ENCODE results near the gene SLC16A6. TPM values are rescaled to one million over a fixed set of nuclear protein-coding genes. Genes with fewer than 3 reads are reported as not detected.
"Not testable (repeated sequence)": the region's sequence is repeated elsewhere in the genome, so short reads cannot be mapped to it uniquely, and the experiment has no call there.

Gene SLC16A6
- total RNA-seq, 2 experiments from 2014 or later = 6.9 to 7.1 TPM

GRCh38 chr17:68246271-68247028, 44.5 kb downstream of the SLC16A6 start:
- Mint-ChIP-seq H3K9me3 (ENCODE audit: insufficient read depth) (no peaks in the 10 kb centered on the region), H3K4me3 (peak overlapping the region; percentile 81), H3K4me1 (ENCODE audit: low read depth) (peaks cover 34% of the 10 kb centered on the region), H3K27me3 (ENCODE audit: low read depth) (no peaks in the 10 kb centered on the region), H3K27ac (peak overlapping the region; percentile 97), H3K36me3 (ENCODE audit: low read depth) (peaks cover 26% of the 10 kb centered on the region)
- DNase-seq = no peak
- no peak for ATAC-seq
- ChIA-PET CTCF (interaction anchor here (0.7 to 4.1 kb wide), 8 partner anchors 11 to 225 kb away, joined by 3 to 25 read pairs (median 6); no protein-coding TSS in a partner anchor), POLR2A (interaction anchor here (0.7 to 4.3 kb wide), 12 partner anchors 9 to 240 kb away, joined by 3 to 69 read pairs (median 8); partner anchors contain the start of genes ARSG and SLC16A6)

- Mint-ChIP-seq H3K27ac (peak overlapping the region; percentile 98), H3K4me3 (peak overlapping the region; percentile 76), H3K4me1 (ENCODE audit: low read depth) (peaks cover 50% of the 10 kb centered on the region), H3K9me3 (ENCODE audit: insufficient read depth) (no peaks in the 10 kb centered on the region), H3K27me3 (ENCODE audit: low read depth) (no peaks in the 10 kb centered on the region), H3K36me3 (ENCODE audit: low read depth) (peaks cover 10% of the 10 kb centered on the region)
- DNase-seq = no peak
- ChIA-PET CTCF (no interaction called here), POLR2A (interaction anchor here (0.6 to 0.7 kb wide), 2 partner anchors 9 to 12 kb away, joined by 3 to 5 read pairs; partner anchors contain the start of gene AMZ2)
- ATAC-seq = no peak
Observed at GRCh38 chr17:68239632-68240366, 51.1 kb downstream of the SLC16A6 start.

- ChIA-PET CTCF (interaction anchor here (0.7 to 2.9 kb wide), 4 partner anchors 33 to 198 kb away, joined by 3 to 24 read pairs (median 6); no protein-coding TSS in a partner anchor), POLR2A (interaction anchor here (0.7 to 4.5 kb wide), 8 partner anchors 9 to 199 kb away, joined by 3 to 69 read pairs (median 6); partner anchors contain the start of genes AMZ2, ARSG and SLC16A6)
- no peaks in the 10 kb centered on the region for H3K9me3 Mint-ChIP-seq (ENCODE audit: insufficient read depth)
- no peaks in the 10 kb centered on the region for H3K27me3 Mint-ChIP-seq (ENCODE audit: low read depth)
- H3K27ac Mint-ChIP-seq = peak overlapping the region; percentile 98
- DNase-seq (peak; percentile 38), ATAC-seq (peak; percentile 21)
- peaks cover 52% of the 10 kb centered on the region for H3K4me1 Mint-ChIP-seq (ENCODE audit: low read depth)
- peaks cover 10% of the 10 kb centered on the region for H3K36me3 Mint-ChIP-seq (ENCODE audit: low read depth)
- H3K4me3 Mint-ChIP-seq = peak overlapping the region; percentile 76
Observed at GRCh38 chr17:68238871-68239253, 52.1 kb downstream of the SLC16A6 start.

GRCh38 chr17:68238164-68238870, 52.6 kb downstream of the SLC16A6 start:
- peak overlapping the region; percentile 98 for H3K27ac Mint-ChIP-seq
- POLR2A ChIA-PET = interaction anchor here (0.6 to 4.5 kb wide), 14 partner anchors 10 to 222 kb away, joined by 3 to 69 read pairs (median 4); partner anchors contain the start of genes AMZ2, ARSG, SLC16A6 and WIPI1
- H3K4me1 Mint-ChIP-seq (ENCODE audit: low read depth) = peaks cover 54% of the 10 kb centered on the region
- H3K9me3 Mint-ChIP-seq (ENCODE audit: insufficient read depth) = no peaks in the 10 kb centered on the region
- no peaks in the 10 kb centered on the region for H3K27me3 Mint-ChIP-seq (ENCODE audit: low read depth)
- H3K36me3 Mint-ChIP-seq (ENCODE audit: low read depth) = peaks cover 12% of the 10 kb centered on the region
- ATAC-seq (peak; percentile 61), DNase-seq (peak; percentile 58)
- CTCF ChIA-PET = interaction anchor here (0.7 to 2.9 kb wide), 9 partner anchors 11 to 224 kb away, joined by 3 to 24 read pairs (median 6); no protein-coding TSS in a partner anchor
- peak overlapping the region; percentile 76 for H3K4me3 Mint-ChIP-seq

GRCh38 chr17:68237369-68238163, 53.4 kb downstream of the SLC16A6 start:
- Mint-ChIP-seq H3K4me3 (peak overlapping the region; percentile 76), H3K36me3 (ENCODE audit: low read depth) (peaks cover 16% of the 10 kb centered on the region), H3K27ac (peak overlapping the region; percentile 98), H3K4me1 (ENCODE audit: low read depth) (peaks cover 57% of the 10 kb centered on the region)
- H3K9me3 Mint-ChIP-seq (ENCODE audit: insufficient read depth); H3K27me3 Mint-ChIP-seq (ENCODE audit: low read depth): not testable (repeated sequence)
- peak; percentile 67 for DNase-seq
- ChIA-PET CTCF (interaction anchor here (0.7 to 2.9 kb wide), 9 partner anchors 11 to 225 kb away, joined by 3 to 24 read pairs (median 6); no protein-coding TSS in a partner anchor), POLR2A (interaction anchor here (0.5 to 4.5 kb wide), 18 partner anchors 11 to 839 kb away, joined by 3 to 69 read pairs (median 3); partner anchors contain the start of genes AMZ2, ARSG, SLC16A6 and WIPI1)
- ATAC-seq = peak; percentile 80

GRCh38 chr17:68235336-68235791, 55.6 kb downstream of the SLC16A6 start:
- DNase-seq; CTCF ChIA-PET; H3K9me3 Mint-ChIP-seq (ENCODE audit: insufficient read depth); ATAC-seq; H3K27me3 Mint-ChIP-seq (ENCODE audit: low read depth); H3K4me3 Mint-ChIP-seq: not testable (repeated sequence)
- Mint-ChIP-seq H3K36me3 (ENCODE audit: low read depth) (peaks cover 11% of the 10 kb centered on the region), H3K4me1 (ENCODE audit: low read depth) (peaks cover 51% of the 10 kb centered on the region), H3K27ac (peak overlapping the region; percentile 75)
- POLR2A ChIA-PET = interaction anchor here (1.6 to 4.5 kb wide), 2 partner anchors 13 to 15 kb away, joined by 3 to 69 read pairs; partner anchors contain the start of gene AMZ2

- CTCF ChIA-PET = interaction anchor here (0.6 kb wide), 1 partner anchor 89 kb away, joined by 3 read pairs; no protein-coding TSS in a partner anchor
- peaks cover 46% of the 10 kb centered on the region for H3K4me1 Mint-ChIP-seq (ENCODE audit: low read depth)
- H3K4me3 Mint-ChIP-seq; H3K27me3 Mint-ChIP-seq (ENCODE audit: low read depth); H3K9me3 Mint-ChIP-seq (ENCODE audit: insufficient read depth); H3K36me3 Mint-ChIP-seq (ENCODE audit: low read depth): not testable (repeated sequence)
- H3K27ac Mint-ChIP-seq = peak overlapping the region; percentile 75
- POLR2A ChIA-PET = interaction anchor here (0.7 to 4.5 kb wide), 3 partner anchors 13 to 871 kb away, joined by 3 to 69 read pairs (median 4); partner anchors contain the start of gene AMZ2
- ATAC-seq = peak; percentile 33
- peak; percentile 62 for DNase-seq
Observed at GRCh38 chr17:68234726-68235335, 56.1 kb downstream of the SLC16A6 start.

- ChIA-PET CTCF (interaction anchor here (1.0 to 1.6 kb wide), 2 partner anchors 14 to 32 kb away, joined by 5 read pairs; no protein-coding TSS in a partner anchor), POLR2A (interaction anchor here (2.1 kb wide), 1 partner anchor 15 kb away, joined by 10 read pairs; the partner anchor contains the start of gene AMZ2)
- not testable (repeated sequence) for H3K36me3 Mint-ChIP-seq (ENCODE audit: low read depth); H3K9me3 Mint-ChIP-seq (ENCODE audit: insufficient read depth); DNase-seq; H3K4me3 Mint-ChIP-seq; H3K27me3 Mint-ChIP-seq (ENCODE audit: low read depth); ATAC-seq
- H3K4me1 Mint-ChIP-seq (ENCODE audit: low read depth) = peaks cover 31% of the 10 kb centered on the region
- peak overlapping the region; percentile 11 for H3K27ac Mint-ChIP-seq
Observed at GRCh38 chr17:68232741-68233140, 58.2 kb downstream of the SLC16A6 start.

- DNase-seq (no peak), ATAC-seq (no peak)
- H3K9me3 Mint-ChIP-seq (ENCODE audit: insufficient read depth) = no peaks in the 10 kb centered on the region
- H3K4me3 Mint-ChIP-seq = no peak overlapping the region
- H3K4me1 Mint-ChIP-seq (ENCODE audit: low read depth) = peaks cover 21% of the 10 kb centered on the region
- POLR2A ChIA-PET = no interaction called here
- no peaks in the 10 kb centered on the region for H3K27me3 Mint-ChIP-seq (ENCODE audit: low read depth)
- CTCF ChIA-PET = interaction anchor here (1.6 kb wide), 1 partner anchor 31 kb away, joined by 5 read pairs; no protein-coding TSS in a partner anchor
- H3K27ac Mint-ChIP-seq = no peak overlapping the region
- peaks cover 11% of the 10 kb centered on the region for H3K36me3 Mint-ChIP-seq (ENCODE audit: low read depth)
Observed at GRCh38 chr17:68231541-68231940, 59.4 kb downstream of the SLC16A6 start.

- Mint-ChIP-seq H3K36me3 (ENCODE audit: low read depth) (peaks cover 11% of the 10 kb centered on the region), H3K4me1 (ENCODE audit: low read depth) (peaks cover 21% of the 10 kb centered on the region)
- H3K27me3 Mint-ChIP-seq (ENCODE audit: low read depth); H3K27ac Mint-ChIP-seq; POLR2A ChIA-PET; H3K9me3 Mint-ChIP-seq (ENCODE audit: insufficient read depth); H3K4me3 Mint-ChIP-seq; ATAC-seq; DNase-seq; CTCF ChIA-PET: not testable (repeated sequence)
Observed at GRCh38 chr17:68231131-68231530, 59.8 kb downstream of the SLC16A6 start.
